Tibial artery (tissue), 4 donors: Measurements from ENCODE around the gene RABGAP1L.

Source experiments
- DNase-seq, 2 donors: peaks; one replicate each; pipeline ENCODE4 v3.0.0-alpha.2; 2019
- H3K27ac ChIP-seq, 2 donors: fragments of 200-600 bp; sonication (generic) in 1 of 2; 1 replicate in 1 of 2; 2 replicates in 1 of 2; pipeline ENCODE4 v1.5.1; 2018 to 2019; ENCODE audit warnings: mild to moderate bottlenecking in 1 of 2
- H3K27me3 ChIP-seq, 2 donors: fragments of 200-600 bp; sonication (generic) in 1 of 2; one replicate each; pipeline versions ENCODE4 v1.5.1 to v1.6.0; 2016 to 2019
- H3K36me3 ChIP-seq, 3 donors: fragments of 200-600 bp; sonication (generic) in 2 of 3; one replicate each; pipeline ENCODE4 v1.5.1; 2016 to 2019; ENCODE audit warnings: mild to moderate bottlenecking in 2 of 3
- H3K4me1 ChIP-seq, 4 donors: fragments of 200-600 bp; sonication (generic) in 2 of 4; 1 replicate in 3 of 4; 2 replicates in 1 of 4; pipeline ENCODE4 v1.5.1; 2016 to 2019
- H3K4me3 ChIP-seq, 2 donors: fragments of 200-600 bp; sonication (generic) in 1 of 2; 1 replicate in 1 of 2; 2 replicates in 1 of 2; pipeline ENCODE4 v1.5.1; 2018 to 2019; ENCODE audit warnings: mild to moderate bottlenecking in 2 of 2
- H3K9me3 ChIP-seq, 3 donors: fragments of 200-600 bp; sonication (generic) in 1 of 3; one replicate each; pipeline ENCODE4 v1.5.1; 2016 to 2019
- intact Hi-C: fragments of 100-400 bp; cut with DNase I; formaldehyde crosslinking; loops from one replicate; pipeline ENCODE4 v1.15.0; 2023; ENCODE audit warnings: low total_unique reads
- TF ChIP-seq, protein P1 (sequence below), 2 experiments: fragments of 200-600 bp in 1 of 2; fragments of 450-650 bp in 1 of 2; IDR thresholded peaks; one replicate each; pipeline ENCODE4 v1.5.1; 2017 to 2019; ENCODE audit warnings: antibody characterized with exemption in 2 of 2, mild to moderate bottlenecking in 1 of 2, moderate library complexity in 1 of 2

The RABGAP1L gene

DNA sequence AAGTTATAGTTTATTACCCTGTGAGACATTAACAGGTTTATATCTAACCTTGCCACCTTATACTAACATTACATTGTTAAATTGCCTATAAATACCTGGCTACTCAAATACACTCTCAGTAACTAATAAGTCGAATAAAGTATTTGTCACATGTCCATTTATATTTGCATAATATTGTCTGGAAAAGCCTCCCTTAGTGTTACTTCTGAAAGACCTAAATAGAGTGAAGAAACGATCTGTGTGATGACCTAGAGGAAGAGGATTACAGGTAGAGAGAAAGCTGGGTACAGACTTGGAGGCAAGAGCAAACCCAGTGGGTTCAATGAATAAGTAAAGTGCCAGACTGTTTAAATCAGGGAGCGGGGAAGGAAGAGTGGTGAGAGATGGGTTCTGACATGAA lies 837.7 kb downstream of the RABGAP1L start:
- intact Hi-C loops, result no loop called here
- H3K4me1 ChIP-seq, result peaks cover 0 to 29% (median 13%) of the 10 kb centered on the region in 4 donors
- no peaks in the 10 kb centered on the region for H3K9me3 ChIP-seq
- no peaks in the 10 kb centered on the region for H3K27me3 ChIP-seq
- TF ChIP-seq, protein P1, sequence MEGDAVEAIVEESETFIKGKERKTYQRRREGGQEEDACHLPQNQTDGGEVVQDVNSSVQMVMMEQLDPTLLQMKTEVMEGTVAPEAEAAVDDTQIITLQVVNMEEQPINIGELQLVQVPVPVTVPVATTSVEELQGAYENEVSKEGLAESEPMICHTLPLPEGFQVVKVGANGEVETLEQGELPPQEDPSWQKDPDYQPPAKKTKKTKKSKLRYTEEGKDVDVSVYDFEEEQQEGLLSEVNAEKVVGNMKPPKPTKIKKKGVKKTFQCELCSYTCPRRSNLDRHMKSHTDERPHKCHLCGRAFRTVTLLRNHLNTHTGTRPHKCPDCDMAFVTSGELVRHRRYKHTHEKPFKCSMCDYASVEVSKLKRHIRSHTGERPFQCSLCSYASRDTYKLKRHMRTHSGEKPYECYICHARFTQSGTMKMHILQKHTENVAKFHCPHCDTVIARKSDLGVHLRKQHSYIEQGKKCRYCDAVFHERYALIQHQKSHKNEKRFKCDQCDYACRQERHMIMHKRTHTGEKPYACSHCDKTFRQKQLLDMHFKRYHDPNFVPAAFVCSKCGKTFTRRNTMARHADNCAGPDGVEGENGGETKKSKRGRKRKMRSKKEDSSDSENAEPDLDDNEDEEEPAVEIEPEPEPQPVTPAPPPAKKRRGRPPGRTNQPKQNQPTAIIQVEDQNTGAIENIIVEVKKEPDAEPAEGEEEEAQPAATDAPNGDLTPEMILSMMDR (IDR thresholded peaks at IDR 0.05), result no peak
- no peak overlapping the region for H3K27ac ChIP-seq
- H3K4me3 ChIP-seq, result no peak overlapping the region
- no peak for DNase-seq
- H3K36me3 ChIP-seq, result no peaks in the 10 kb centered on the region

DNA sequence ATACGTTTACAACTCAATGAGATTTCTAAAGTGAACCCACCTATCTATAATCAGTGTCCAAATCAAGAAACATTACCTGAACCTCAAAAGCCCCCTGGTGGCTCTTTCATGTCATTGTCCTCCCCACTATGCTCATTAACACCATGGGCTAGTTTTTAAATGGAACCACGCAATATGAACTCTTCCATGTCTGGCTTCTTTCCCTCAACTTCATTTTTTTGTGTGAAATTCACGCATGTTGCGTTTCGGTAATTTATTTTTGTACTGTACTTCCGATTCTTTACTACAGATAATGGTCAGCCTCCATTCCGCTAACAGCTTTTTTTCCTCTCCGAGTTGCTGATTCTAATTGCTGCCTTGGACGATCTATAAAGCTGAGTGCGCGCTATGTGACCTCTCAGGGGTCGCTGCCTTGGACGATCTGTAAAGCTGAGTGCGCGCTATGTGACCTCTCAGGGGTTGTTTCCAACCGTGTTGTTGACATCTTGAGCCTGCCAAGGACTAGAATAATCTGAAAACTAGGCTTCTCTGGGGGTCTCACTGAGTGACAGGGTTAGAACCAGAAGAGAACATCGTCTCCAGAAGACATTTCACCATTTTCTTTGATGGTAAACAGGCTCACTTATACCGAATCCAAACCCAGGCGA lies 839.4 kb downstream of the RABGAP1L start:
- Histone ChIP-seq H3K27me3 (no peaks in the 10 kb centered on the region), H3K4me1 (peaks cover 0 to 44% (median 16%) of the 10 kb centered on the region in 4 donors), H3K27ac (peak overlapping the region; percentile 91 to 97), H3K4me3 (peak overlapping the region; percentile 90 to 95), H3K9me3 (no peaks in the 10 kb centered on the region), H3K36me3 (no peaks in the 10 kb centered on the region)
- intact Hi-C loops, result no loop called here
- TF ChIP-seq, protein P1 (IDR thresholded peaks at IDR 0.05), result peak; percentile 71 to 73
- no peak for DNase-seq

DNA sequence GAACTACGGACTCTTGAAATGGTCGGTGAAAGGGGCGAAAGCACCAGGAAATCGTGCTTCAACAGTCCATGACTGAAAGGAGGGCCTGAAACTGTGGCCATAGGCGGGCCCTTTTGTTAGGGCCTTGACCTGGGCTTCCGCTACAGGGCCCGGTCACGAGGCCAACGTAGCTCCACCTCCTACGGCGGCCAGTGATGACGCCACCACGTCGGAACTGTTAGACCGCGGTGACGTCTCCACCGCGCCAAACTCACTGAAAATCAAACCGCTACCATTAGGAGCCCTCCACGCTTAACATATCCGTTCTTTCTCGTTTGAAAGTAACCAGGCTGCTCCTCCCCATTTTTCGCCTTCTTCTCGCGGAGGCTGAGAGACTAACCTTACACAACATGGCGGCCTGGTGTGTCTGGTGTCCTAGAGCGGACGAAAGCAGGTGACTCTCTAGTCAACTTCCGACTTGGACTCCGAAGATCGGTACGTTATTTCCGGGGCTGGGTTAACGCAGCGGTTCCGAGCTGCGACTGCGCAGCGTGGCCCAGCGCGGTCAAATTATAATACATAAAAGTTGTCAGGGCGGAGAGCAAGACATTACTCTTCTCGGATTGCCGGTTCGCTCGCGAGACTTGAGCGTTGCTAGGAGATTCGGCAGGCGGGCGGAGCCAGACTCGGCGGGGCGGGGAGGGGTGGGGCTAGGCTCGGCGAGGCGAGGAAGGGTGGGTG lies 840.1 kb downstream of the RABGAP1L start:
- Histone ChIP-seq H3K9me3 (no peaks in the 10 kb centered on the region), H3K4me1 (peaks cover 0 to 45% (median 16%) of the 10 kb centered on the region in 4 donors), H3K36me3 (no peaks in the 10 kb centered on the region), H3K4me3 (peak overlapping the region; percentile 90 to 95), H3K27ac (peak overlapping the region; percentile 91 to 97), H3K27me3 (no peaks in the 10 kb centered on the region)
- TF ChIP-seq, protein P1 (IDR thresholded peaks at IDR 0.05), result no peak
- intact Hi-C loops, result no loop called here
- peak; percentile 97 to 99 for DNase-seq

DNA sequence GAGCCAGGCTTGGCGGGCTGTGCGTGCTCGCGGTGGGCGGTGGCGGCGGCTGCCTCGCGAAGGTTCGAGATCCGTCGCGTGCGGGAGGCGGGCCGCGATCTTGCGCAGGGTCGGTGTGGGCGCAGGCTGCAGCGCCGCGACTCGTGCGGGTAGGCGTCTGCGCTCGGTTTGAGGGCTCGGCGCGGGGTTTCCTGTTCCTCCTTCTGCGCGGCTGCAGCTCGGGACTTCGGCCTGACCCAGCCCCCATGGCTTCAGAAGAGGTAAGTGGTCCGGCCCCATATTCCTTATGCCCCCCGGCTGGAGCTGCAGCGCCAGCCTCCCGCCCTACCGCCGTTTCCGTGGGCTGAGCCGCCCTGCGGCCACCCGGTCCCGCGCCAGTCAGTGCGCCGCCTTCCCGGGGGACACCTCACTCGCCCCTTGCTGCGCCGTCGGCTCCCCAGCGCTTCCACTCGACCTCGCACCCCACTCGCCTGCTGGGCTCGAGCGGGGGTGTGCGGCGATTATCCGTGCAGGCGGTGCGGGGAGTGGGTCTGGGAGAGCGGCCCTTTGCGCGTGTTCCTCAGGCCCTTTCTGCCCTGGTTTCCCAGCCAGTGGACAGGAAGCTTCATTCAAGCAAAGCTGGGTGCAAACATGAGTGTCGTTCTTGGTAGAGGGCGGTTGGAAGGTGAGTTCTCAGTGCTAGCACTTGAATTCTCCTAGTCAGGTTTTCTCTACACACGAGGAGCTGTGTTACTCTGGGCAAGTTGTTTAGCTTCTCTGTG lies 840.8 kb downstream of the RABGAP1L start, which contains the start of gene CACYBP:
TSS of gene CACYBP (plus strand) at position 12 of the 761 bp plus-strand sequence. CDS start at position 246, 234 bp downstream.
- Histone ChIP-seq H3K27ac (peak within 1 kb of the TSS; percentile 91 to 97), H3K4me3 (peak within 1 kb of the TSS; percentile 90 to 95), H3K4me1 (peaks cover 0 to 48% (median 16%) of the 10 kb centered on the region in 4 donors), H3K27me3 (no peaks in the 10 kb centered on the region), H3K9me3 (no peaks in the 10 kb centered on the region), H3K36me3 (no peaks in the 10 kb centered on the region)
- TF ChIP-seq, protein P1 (IDR thresholded peaks at IDR 0.05), result no peak
- intact Hi-C loops, result no loop called here
- peak; percentile 43 to 79 for DNase-seq

DNA sequence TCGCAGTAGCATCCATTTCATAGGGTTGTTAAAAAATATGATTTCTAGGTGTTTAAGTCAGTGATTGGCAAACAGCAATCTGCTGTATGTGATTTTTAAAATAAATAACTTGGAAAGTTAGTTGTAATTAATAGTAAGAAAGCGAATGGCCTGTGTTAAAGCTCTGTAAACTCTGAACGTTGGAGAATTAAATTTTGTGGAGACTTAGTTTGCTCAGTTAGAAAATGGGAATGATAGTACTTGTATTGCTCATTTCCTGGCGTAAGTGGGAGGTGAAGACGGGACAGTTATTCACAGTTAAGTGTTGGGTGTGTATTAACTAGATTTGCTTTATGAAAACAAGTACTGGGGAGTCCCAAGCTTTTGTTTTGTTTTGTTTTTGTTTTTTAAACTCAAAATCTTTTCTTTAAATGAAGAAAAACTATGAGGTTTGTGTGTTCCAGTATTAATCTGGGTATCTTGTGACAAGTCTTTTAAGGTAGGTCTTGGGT lies 841.4 kb downstream of the RABGAP1L start:
- Histone ChIP-seq H3K9me3 (no peaks in the 10 kb centered on the region), H3K4me3 (peak overlapping the region; percentile 90 to 95), H3K4me1 (peaks cover 0 to 48% (median 16%) of the 10 kb centered on the region in 4 donors), H3K27me3 (no peaks in the 10 kb centered on the region), H3K27ac (peak overlapping the region; percentile 91 to 97), H3K36me3 (no peaks in the 10 kb centered on the region)
- intact Hi-C loops, result no loop called here
- DNase-seq, result no peak
- TF ChIP-seq, protein P1 (IDR thresholded peaks at IDR 0.05), result no peak
